Stimulated activated CD4-positive, alpha-beta T cell treated with anti-CD3 and anti-CD28 coated beads, Interleukin-4, amount 100 ng/mL, for 1 hour (primary cell): ENCODE data around the gene OXNAD1.
A peak's percentile ranks its signal among the peaks of the same experiment; 100 is the strongest.

Source experiments
- DNase-seq: peaks from one replicate; pipeline ENCODE4 v3.0.0-alpha.2; 2020

Gene OXNAD1

GRCh38 chr3:16264708-16265454 is at the start of gene OXNAD1, which contains the start of gene DPH3:
Gene OXNAD1, plus strand, starts transcription at chr3:16265212. Its CDS starts 5,741 bp downstream, at chr3:16270953.
Gene DPH3, minus strand, starts transcription at chr3:16264943. Its CDS starts 67 bp downstream, at chr3:16264876.
- DNase-seq, result peak; percentile 99

- DNase-seq, result no peak
Observed at GRCh38 chr3:16216373-16216935, 48.6 kb upstream of the OXNAD1 start.

DNA sequence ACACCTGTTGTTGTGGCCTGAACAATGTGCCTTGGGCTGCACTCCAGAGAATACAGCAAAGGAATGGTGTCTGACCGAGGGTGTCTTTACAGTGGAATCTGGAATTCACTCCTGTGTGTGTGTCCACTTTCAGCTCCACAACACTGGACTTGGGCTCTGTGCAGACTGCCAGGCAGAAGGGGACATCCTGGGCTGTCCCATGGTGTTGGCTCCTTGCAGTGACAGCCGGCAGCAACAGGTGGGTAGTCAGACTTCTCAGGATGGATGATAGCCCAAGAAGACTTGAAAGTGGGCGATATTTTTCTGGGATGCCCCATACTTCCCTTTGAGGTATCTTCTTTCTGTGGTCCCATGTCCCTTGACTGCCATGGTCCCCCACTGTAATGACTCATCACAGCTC is 45.2 kb upstream of the OXNAD1 start:
- no peak for DNase-seq

DNA sequence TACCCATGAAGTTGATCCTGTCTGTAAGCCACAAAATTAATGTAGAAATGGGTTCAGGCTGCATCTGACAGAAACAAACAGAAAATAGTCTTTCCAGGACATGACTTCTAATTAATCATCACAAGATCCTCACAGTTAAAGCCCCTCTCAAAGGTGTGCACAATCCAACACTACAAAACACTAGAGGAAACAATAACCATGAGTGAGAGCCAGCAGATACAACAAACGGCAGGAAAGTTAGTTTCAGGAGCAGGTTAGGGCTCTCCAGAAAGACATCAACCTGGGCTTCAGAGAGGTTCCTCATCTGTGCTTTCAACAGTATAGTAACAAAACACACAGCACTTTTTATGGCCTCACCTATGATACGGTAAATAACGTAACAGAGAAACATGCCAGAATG is 43.0 kb upstream of the OXNAD1 start:
- DNase-seq, result no peak

- DNase-seq, result no peak
Observed at GRCh38 chr3:16222547-16222946, 42.5 kb upstream of the OXNAD1 start.

DNA sequence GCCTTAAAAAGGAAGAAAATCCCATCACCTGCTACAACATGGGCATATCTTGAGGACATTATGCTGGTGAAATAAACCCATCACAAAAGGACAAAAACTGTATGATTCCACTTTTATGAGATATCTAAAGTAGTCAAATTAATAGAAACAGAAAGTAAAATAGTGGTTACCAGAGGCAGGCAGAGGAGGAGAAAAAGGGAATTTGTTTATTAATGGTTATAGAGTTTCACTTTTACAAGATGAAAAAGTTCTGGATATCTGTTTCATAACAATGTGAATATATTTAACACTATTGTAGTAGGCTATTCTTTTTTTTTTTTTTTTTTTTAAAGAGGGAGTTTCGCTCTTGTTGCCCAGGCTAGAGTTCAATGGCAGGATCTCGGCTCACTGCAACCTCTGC is 40.7 kb upstream of the OXNAD1 start:
- DNase-seq, result no peak

GRCh38 chr3:16227566-16227965 is 37.4 kb upstream of the OXNAD1 start:
- no peak for DNase-seq

GRCh38 chr3:16229681-16230080 is 35.3 kb upstream of the OXNAD1 start:
- DNase-seq, result no peak

- no peak for DNase-seq
Observed at GRCh38 chr3:16231983-16232382, 33.0 kb upstream of the OXNAD1 start.

DNA sequence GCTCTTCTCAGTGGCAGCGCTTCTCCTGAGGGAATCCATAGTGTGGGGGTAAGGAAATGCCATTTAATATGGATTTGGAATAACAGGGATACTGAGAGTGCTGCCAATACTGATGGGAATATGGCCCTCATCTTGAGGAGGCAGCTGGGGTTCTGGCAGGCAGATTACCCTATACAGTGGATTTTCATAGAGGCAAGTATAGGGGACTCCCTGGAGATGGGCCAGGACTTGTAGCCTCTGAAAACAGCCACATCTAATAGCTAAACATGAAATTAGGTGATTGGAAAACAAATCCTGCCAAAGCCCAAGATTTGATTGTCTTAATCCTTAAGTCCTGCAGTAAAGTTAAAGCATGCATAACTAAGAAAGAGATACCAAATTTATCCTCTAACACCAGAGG is 31.2 kb upstream of the OXNAD1 start:
- no peak for DNase-seq

- no peak for DNase-seq
Observed at GRCh38 chr3:16234281-16234680, 30.7 kb upstream of the OXNAD1 start.

GRCh38 chr3:16236030-16236639 is 28.9 kb upstream of the OXNAD1 start:
- DNase-seq, result no peak

- no peak for DNase-seq
Observed at GRCh38 chr3:16236856-16237393, 28.1 kb upstream of the OXNAD1 start.

DNA sequence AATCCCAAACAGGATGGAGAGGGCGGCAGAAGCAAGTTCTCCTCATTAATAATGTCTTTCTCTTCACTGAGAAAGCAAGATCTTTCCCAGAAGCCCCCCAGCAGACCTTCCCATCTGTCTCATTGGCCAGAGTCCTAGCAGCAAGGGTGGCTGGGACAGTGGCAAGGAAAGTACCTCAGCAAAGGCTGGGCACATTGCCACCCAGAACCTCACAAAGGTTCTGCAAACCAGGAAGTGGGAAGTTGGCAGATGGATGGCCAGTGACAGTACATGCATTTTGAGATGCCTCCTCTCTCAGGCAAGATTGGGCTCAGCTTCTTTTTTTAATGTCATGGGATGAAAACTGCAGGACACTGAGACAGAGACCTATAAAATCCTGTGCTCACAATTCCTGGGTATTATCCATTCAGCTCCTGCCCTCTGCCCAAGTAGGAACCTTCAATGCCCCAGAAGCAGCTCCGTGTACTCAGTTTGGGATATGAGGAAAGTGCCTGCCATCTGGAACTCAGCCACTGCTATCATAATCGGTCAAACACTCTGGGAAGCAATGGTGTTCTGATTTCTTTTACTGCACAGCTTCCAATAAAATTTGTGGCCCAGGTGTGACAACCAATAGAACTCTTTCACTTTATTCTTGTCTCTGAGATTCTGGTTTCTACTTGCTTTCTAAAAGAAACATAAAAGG is 25.8 kb upstream of the OXNAD1 start:
- DNase-seq, result no peak

- DNase-seq, result no peak
Observed at GRCh38 chr3:16239780-16240179, 25.2 kb upstream of the OXNAD1 start.

DNA sequence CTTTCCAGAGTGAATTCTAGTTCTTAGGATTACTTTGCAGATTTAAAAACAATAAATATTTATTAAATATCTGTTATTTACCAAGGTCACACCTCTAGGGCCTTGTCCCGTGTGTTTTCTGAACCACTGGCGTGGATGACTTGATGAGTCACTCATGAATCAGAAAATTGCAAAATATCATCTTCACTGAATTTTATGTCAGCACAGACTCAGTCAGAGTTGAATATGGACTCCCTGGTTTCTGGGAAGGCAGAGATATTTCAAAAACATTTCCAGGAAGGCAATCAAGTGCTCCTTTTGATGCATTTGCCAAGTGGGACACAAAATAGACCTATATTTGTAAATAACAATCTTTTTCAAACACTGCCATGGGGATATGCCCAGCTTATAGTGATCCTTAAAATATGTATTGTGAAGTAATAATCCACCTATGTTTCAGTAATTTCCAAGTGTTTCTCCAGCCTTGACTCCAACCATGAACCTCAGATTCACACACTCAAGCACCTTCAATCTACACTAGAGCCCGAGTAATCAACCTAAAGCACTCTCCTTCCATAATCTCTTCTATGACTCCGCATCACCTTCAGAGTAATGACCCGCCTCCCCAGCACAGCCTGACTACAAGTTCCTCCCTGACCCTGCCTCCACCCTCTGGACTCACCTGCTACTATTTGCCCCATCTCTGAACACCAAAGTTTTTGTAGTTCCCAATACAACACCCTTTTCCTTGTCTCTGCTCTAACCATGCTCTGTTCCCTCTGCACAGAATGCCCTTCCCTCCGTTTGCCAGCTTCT is 24.6 kb upstream of the OXNAD1 start:
- DNase-seq, result no peak

DNA sequence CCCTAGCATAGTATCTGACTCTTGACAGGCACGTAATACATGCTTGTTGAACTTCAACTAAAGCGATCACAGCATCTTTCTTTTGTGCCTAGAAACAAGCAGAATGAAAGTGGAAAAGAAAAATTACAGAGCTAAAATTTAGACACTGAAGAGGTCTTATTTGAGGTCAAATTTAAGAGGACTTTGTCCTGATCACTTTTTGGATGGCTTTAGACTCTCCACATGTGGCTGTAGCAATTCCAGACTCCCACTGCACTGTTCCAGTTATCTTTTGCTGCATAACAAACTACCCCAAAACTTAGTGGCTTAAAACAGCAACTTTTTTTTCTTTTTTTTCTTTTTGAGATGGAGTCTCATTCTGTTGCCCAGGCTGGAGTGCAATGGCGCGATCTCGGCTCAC is 23.8 kb upstream of the OXNAD1 start:
- DNase-seq, result no peak

DNA sequence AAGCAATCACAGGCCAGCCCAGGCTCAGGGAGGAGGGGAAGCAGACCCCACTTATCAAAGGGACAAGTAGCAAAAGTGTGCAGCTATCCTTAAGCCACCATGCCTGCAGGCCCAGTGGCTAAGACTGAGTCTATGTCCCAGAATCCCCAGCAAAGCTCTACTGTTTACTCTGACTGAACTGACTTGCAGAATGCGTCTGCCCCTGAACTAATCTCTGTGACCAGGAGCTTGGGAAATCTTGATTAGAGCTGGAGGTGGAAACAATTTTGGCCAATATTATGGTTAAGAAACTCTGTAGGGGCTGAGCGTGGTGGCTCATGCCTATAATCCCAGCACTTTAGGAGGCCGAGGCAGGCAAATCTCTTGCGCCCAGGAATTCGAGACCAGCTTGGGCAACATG is 22.8 kb upstream of the OXNAD1 start:
- DNase-seq, result no peak

DNA sequence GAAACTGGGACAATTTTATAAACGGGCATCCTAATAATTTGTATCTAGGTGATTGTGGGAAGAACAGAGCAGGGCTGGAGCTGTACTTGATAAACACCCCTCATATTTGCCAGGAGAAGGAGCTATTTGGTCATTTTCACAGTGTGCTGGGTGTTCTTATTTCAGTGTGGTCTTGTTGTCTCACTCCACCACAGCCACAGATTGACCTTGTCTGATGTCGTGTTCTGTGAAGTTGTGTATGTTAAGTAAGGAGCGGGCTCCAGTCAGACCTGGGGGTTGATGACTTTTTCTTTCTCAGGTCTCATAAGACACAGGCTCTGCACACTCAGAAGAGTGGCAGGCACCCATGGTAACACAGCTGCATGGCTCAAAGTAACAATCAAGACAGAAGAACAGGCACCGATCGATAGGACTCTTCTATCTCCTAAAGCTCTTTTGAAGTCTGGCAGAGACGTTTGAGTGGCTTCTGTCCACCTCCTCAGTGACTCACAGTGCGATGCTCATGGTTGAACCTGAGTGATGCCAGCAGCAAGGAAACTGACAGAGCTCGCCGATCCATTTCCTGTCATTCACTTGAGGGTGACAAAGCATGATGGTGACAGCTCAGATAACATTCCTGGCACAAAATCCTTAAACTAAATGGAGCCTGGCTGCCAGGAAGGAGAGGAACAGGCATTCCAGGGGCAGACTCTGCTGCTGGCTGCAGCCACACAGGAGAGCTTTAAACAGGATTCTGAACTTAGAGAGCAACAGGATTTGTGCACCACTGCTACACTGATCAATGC is 21.1 kb upstream of the OXNAD1 start:
- DNase-seq, result no peak

DNA sequence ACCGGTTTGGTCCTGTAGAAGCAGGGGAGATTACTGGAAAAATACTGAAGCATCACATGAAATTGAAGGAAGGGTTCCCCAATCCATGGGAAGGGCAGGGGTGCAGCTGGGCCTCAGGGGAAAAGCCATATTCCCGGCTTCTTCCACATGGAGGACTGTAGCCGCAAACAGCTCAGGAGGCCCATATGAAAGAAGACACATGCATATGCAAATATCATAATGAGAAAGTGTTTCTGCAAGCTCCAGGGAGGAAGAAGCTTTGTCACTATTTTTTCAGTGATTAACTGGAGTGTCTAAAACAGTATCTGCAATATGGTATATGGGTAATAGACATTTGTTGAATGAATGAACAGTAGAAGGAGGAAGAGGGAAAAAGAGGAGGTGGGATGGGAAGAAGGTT is 19.4 kb upstream of the OXNAD1 start:
- no peak for DNase-seq

DNA sequence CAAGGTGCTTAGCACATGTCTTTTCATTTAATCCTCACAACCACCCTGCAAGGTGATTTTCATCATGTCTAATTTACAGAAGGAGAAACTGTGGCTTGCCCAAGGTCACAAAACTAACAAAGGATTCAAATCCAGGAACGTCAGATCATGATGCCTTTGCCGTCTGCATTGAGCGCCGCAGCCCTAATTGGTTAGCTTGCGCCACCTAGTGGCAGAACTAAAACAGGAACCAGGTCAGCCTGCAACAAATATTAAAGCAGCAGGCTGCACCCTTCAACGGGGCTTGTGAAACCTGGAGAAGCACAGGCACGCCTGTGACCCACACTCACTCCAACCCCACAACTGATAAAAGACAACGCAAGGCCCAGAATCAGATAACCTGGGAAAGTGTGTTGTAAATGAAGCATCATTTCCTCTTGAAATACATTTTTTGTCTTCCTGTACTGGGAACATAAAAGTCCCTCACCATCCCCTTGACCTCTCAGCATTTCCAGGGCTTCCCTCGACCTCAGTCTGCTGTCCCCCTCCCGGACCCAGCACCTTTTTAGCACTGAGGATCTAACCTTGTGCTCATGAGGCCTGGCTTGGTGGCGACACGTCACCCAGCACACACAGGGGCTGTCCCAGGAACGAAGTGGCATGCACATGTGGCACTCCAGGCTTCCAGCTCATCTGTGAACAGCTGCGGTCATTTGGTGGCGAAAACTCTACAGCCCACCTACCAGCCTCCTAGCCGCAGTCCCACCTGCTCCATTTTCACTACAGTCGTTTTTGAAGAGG is 17.5 kb upstream of the OXNAD1 start:
- peak; percentile 70 for DNase-seq
